DND-41 (cell line): ENCODE results near the gene FAM13A.
"Not testable (repeated sequence)": the region's sequence is repeated elsewhere in the genome, so short reads cannot be mapped to it uniquely, and the experiment has no call there.

Experiments used
- ATAC-seq: fragments of 200-7000 bp; cut with Tn5 transposase; 3 replicates; pipeline ENCODE4 v1.9.1; 2021; ENCODE audit warnings: low read depth; ENCODE audit not compliant: insufficient read depth
- DNase-seq: peaks from one replicate; pipeline ENCODE4 v3.0.0-alpha.2; 2020
- H2AFZ ChIP-seq: 2 replicates; pipeline ENCODE4 v1.6.0; 2012; ENCODE audit warnings: low read depth, low read length
- H3K27ac ChIP-seq: 2 replicates; pipeline ENCODE4 v1.5.1; 2012; ENCODE audit warnings: low read length, inconsistent platforms
- H3K27me3 ChIP-seq: fragments of 200-600 bp; sonication (generic); 2 replicates; pipeline ENCODE4 v1.6.0; 2012; ENCODE audit warnings: low read length, mild to moderate bottlenecking, inconsistent platforms; ENCODE audit not compliant: insufficient read depth, poor library complexity
- H3K36me3 ChIP-seq: 2 replicates; pipeline ENCODE4 v1.5.1; 2012; ENCODE audit warnings: low read length, inconsistent platforms; ENCODE audit not compliant: insufficient read depth
- H3K4me1 ChIP-seq: 2 replicates; pipeline ENCODE4 v1.5.1; 2012; ENCODE audit warnings: mild to moderate bottlenecking, low read length; ENCODE audit not compliant: insufficient read depth
- H3K4me2 ChIP-seq: 2 replicates; pipeline ENCODE4 v1.6.0; 2012; ENCODE audit warnings: mild to moderate bottlenecking, moderate library complexity, low read length, inconsistent platforms; ENCODE audit not compliant: insufficient read depth
- H3K4me3 ChIP-seq, 2 experiments: fragments of 200-600 bp in 1 of 2; shearing (Covaris generic) in 1 of 2; 2 replicates each; pipeline ENCODE4 v1.5.1; 2012 to 2016; ENCODE audit warnings: inconsistent platforms in 2 of 2, low read length in 2 of 2, mild to moderate bottlenecking in 2 of 2, low read depth in 1 of 2, moderate library complexity in 1 of 2
- H3K79me2 ChIP-seq: 2 replicates; pipeline ENCODE4 v1.6.0; 2012; ENCODE audit warnings: low read length, inconsistent platforms; ENCODE audit not compliant: insufficient read depth
- H3K9ac ChIP-seq: 2 replicates; pipeline ENCODE4 v1.6.0; 2012; ENCODE audit warnings: low read depth, mild to moderate bottlenecking, inconsistent platforms, low read length, moderate library complexity
- H3K9me3 ChIP-seq: 2 replicates; pipeline ENCODE4 v1.5.1; 2012; ENCODE audit warnings: low read length, moderate library complexity, mild to moderate bottlenecking, inconsistent platforms; ENCODE audit not compliant: insufficient read depth, severe bottlenecking
- H4K20me1 ChIP-seq: 2 replicates; pipeline ENCODE4 v1.6.0; 2012; ENCODE audit warnings: low read length; ENCODE audit not compliant: insufficient read depth
- CTCF ChIP-seq: IDR thresholded peaks from 2 replicates; pipeline ENCODE4 v1.5.1; 2012; ENCODE audit warnings: borderline replicate concordance, low read length, moderate library complexity, mild to moderate bottlenecking; ENCODE audit not compliant: poor library complexity, severe bottlenecking; ENCODE audit errors: extremely low read depth
- EZH2 ChIP-seq: IDR thresholded peaks from 3 replicates; pipeline ENCODE4 v1.6.1; 2012; ENCODE audit warnings: borderline replicate concordance, low read depth, mild to moderate bottlenecking, moderate library complexity, low read length, inconsistent platforms; ENCODE audit not compliant: severe bottlenecking

The FAM13A gene

GRCh38 chr4:88857588-88857987, 199.4 kb downstream of the FAM13A start:
- ATAC-seq = no peak
- TF ChIP-seq EZH2 (no peak), CTCF (no peak)
- no peaks in the 10 kb centered on the region for H3K79me2 ChIP-seq
- no peak overlapping the region for H3K4me2 ChIP-seq
- peaks cover 5% of the 10 kb centered on the region for H3K27me3 ChIP-seq
- DNase-seq = no peak
- H3K9ac ChIP-seq = no peak overlapping the region
- no peak overlapping the region for H3K4me3 ChIP-seq
- H3K36me3 ChIP-seq = no peaks in the 10 kb centered on the region
- no peaks in the 10 kb centered on the region for H3K9me3 ChIP-seq
- H3K27ac ChIP-seq = no peak overlapping the region
- no peaks in the 10 kb centered on the region for H4K20me1 ChIP-seq
- no peak overlapping the region for H2AFZ ChIP-seq
- H3K4me1 ChIP-seq = no peaks in the 10 kb centered on the region

GRCh38 chr4:88854481-88854880, 202.5 kb downstream of the FAM13A start:
- no peak for TF ChIP-seq EZH2
- no peak for TF ChIP-seq CTCF
- no peak overlapping the region for H2AFZ ChIP-seq
- ATAC-seq = no peak

GRCh38 chr4:88853583-88853982, 203.4 kb downstream of the FAM13A start:
- not testable (repeated sequence) for H3K36me3 ChIP-seq, ATAC-seq

More at GRCh38 chr4:88854481-88854880, 202.5 kb downstream of the FAM13A start:
- H3K27ac ChIP-seq = no peak overlapping the region
- H4K20me1 ChIP-seq = no peaks in the 10 kb centered on the region
- H3K9me3 ChIP-seq = no peaks in the 10 kb centered on the region
- H3K27me3 ChIP-seq = peaks cover 4% of the 10 kb centered on the region
- H3K4me1 ChIP-seq = no peaks in the 10 kb centered on the region
- no peaks in the 10 kb centered on the region for H3K36me3 ChIP-seq
- no peak for DNase-seq
- no peak overlapping the region for H3K4me3 ChIP-seq
- H3K4me2 ChIP-seq = no peak overlapping the region
- H3K9ac ChIP-seq = no peak overlapping the region
- no peaks in the 10 kb centered on the region for H3K79me2 ChIP-seq

GRCh38 chr4:88846206-88846790, 210.7 kb downstream of the FAM13A start:
- H3K27me3 ChIP-seq = peaks cover 12% of the 10 kb centered on the region
- no peak overlapping the region for H3K4me3 ChIP-seq

More at GRCh38 chr4:88853583-88853982, 203.4 kb downstream of the FAM13A start:
- H3K4me1 ChIP-seq, H3K79me2 ChIP-seq, H3K9me3 ChIP-seq, H2AFZ ChIP-seq, H3K27me3 ChIP-seq, H3K9ac ChIP-seq, H3K4me3 ChIP-seq, DNase-seq, H3K27ac ChIP-seq, H4K20me1 ChIP-seq, H3K4me2 ChIP-seq: not testable (repeated sequence)

More at GRCh38 chr4:88846206-88846790, 210.7 kb downstream of the FAM13A start:
- no peak overlapping the region for H3K4me2 ChIP-seq
- H2AFZ ChIP-seq = no peak overlapping the region
- TF ChIP-seq CTCF (no peak), EZH2 (no peak)
- no peaks in the 10 kb centered on the region for H3K79me2 ChIP-seq
- ATAC-seq = no peak
- H3K36me3 ChIP-seq = no peaks in the 10 kb centered on the region
- H4K20me1 ChIP-seq = no peaks in the 10 kb centered on the region
- no peak overlapping the region for H3K27ac ChIP-seq
- no peaks in the 10 kb centered on the region for H3K9me3 ChIP-seq
- no peak for DNase-seq
- H3K9ac ChIP-seq = no peak overlapping the region
- no peaks in the 10 kb centered on the region for H3K4me1 ChIP-seq
